GM18526 (cell line): Measurements from ENCODE around the gene CIBAR2.

ENCODE experiments used
- POLR2A ChIP-seq: IDR thresholded peaks from 3 replicates; pipeline ENCODE4 v1.6.1; 2011; ENCODE audit not compliant: insufficient read length; ENCODE audit errors: extremely low read depth

Gene CIBAR2

GRCh38 chr16:85137323-85138072 is 25.2 kb upstream of the CIBAR2 start:
- no peak for TF ChIP-seq POLR2A

GRCh38 chr16:85136702-85137322 is 24.5 kb upstream of the CIBAR2 start:
- TF ChIP-seq POLR2A: no peak

GRCh38 chr16:85136213-85136701 is 24.0 kb upstream of the CIBAR2 start:
- no peak for TF ChIP-seq POLR2A

- TF ChIP-seq POLR2A: no peak
These were observed 22.5 kb upstream of the CIBAR2 start for GRCh38 chr16:85134789-85135142.

GRCh38 chr16:85134076-85134788 is 22.0 kb upstream of the CIBAR2 start:
- TF ChIP-seq POLR2A: no peak

- TF ChIP-seq POLR2A: no peak
These were observed 21.0 kb upstream of the CIBAR2 start for GRCh38 chr16:85133290-85133599.

GRCh38 chr16:85132456-85133289 is 20.4 kb upstream of the CIBAR2 start:
- TF ChIP-seq POLR2A: no peak

GRCh38 chr16:85130705-85131028 is 18.4 kb upstream of the CIBAR2 start:
- no peak for TF ChIP-seq POLR2A

- no peak for TF ChIP-seq POLR2A
These were observed 17.8 kb upstream of the CIBAR2 start for GRCh38 chr16:85129876-85130704.

- TF ChIP-seq POLR2A: no peak
These were observed 16.0 kb upstream of the CIBAR2 start for GRCh38 chr16:85128079-85128837.

- no peak for TF ChIP-seq POLR2A
These were observed 15.1 kb upstream of the CIBAR2 start for GRCh38 chr16:85127379-85127723.

GRCh38 chr16:85126705-85127378 is 14.6 kb upstream of the CIBAR2 start:
- no peak for TF ChIP-seq POLR2A

GRCh38 chr16:85126394-85126704 is 14.1 kb upstream of the CIBAR2 start:
- TF ChIP-seq POLR2A: no peak

- no peak for TF ChIP-seq POLR2A
These were observed 13.5 kb upstream of the CIBAR2 start for GRCh38 chr16:85125570-85126393.
